SK-N-SH (cell line): Measurements from ENCODE around the gene WDR64. TPM values are rescaled to one million over a fixed set of nuclear protein-coding genes. Genes with fewer than 3 reads are reported as not detected.

Experiments used
- CTCF ChIA-PET: fragments of 300-600, 350-600 bp; formaldehyde crosslinking; extraction: SDS; loops from one replicate; lab custom pipeline; 2021; lab: Yijun Ruan, JAX
- POLR2A ChIA-PET: fragments of 350-600 bp; sonication (Branson Sonifier 250); formaldehyde crosslinking; extraction: SDS; loops from one replicate; lab custom pipeline; 2020; ENCODE audit warnings: antibody characterized with exemption, inconsistent platforms; lab: Yijun Ruan, JAX
- DNase-seq: peaks from one replicate; pipeline ENCODE4 v3.0.0; 2012
- H2AFZ ChIP-seq: fragments of 200-600 bp; sonication (generic); 2 replicates; pipeline ENCODE4 v1.8.1; 2016; ENCODE audit warnings: antibody characterized with exemption, mild to moderate bottlenecking, low read depth
- H3F3A ChIP-seq: fragments of 200-600 bp; sonication (generic); replicated peaks from 2 replicates; pipeline ENCODE3; 2016; ENCODE audit warnings: antibody characterized with exemption, mild to moderate bottlenecking; ENCODE audit not compliant: insufficient read depth
- H3K27ac ChIP-seq, 2 experiments: fragments of 200-500 bp in 1 of 2; fragments of 200-600 bp in 1 of 2; sonication (Bioruptor generic) in 1 of 2; sonication (generic), shearing (Covaris generic) in 1 of 2; 2 replicates each; pipeline versions ENCODE4 v1.5.1 to v1.6.1; 2014 to 2016; ENCODE audit warnings: low read depth in 2 of 2, inconsistent platforms in 1 of 2, low read length in 1 of 2, mild to moderate bottlenecking in 1 of 2, mixed read lengths in 1 of 2
- H3K27me3 ChIP-seq: fragments of 200-600 bp; sonication (generic), shearing (Covaris generic); 2 replicates; pipeline ENCODE4 v1.6.1; 2016; ENCODE audit warnings: mixed run types; ENCODE audit not compliant: insufficient read depth
- H3K36me3 ChIP-seq, 2 experiments: fragments of 200-500 bp in 1 of 2; fragments of 200-600 bp in 1 of 2; sonication (Bioruptor generic) in 1 of 2; sonication (generic) in 1 of 2; replicated peaks in 1 of 2; 2 replicates each; pipeline versions ENCODE3 to v1.5.1; 2014 to 2016; ENCODE audit warnings: low read length in 1 of 2, mild to moderate bottlenecking in 1 of 2; ENCODE audit not compliant: insufficient read depth in 2 of 2, control insufficient read depth in 1 of 2
- H3K4me1 ChIP-seq, 2 experiments: fragments of 200-500 bp in 1 of 2; fragments of 200-600 bp in 1 of 2; sonication (Bioruptor generic) in 1 of 2; sonication (generic), shearing (Covaris generic) in 1 of 2; 2 replicates each; pipeline versions ENCODE4 v1.5.1 to v1.6.1; 2014 to 2016; ENCODE audit warnings: low read depth in 1 of 2, low read length in 1 of 2, mixed run types in 1 of 2; ENCODE audit not compliant: insufficient read depth in 2 of 2, control insufficient read depth in 1 of 2
- H3K4me2 ChIP-seq: fragments of 200-600 bp; sonication (generic), shearing (Covaris generic); 2 replicates; pipeline ENCODE4 v1.6.1; 2017; ENCODE audit warnings: mixed run types
- H3K4me3 ChIP-seq, 2 experiments: fragments of 200-500 bp in 1 of 2; fragments of 200-600 bp in 1 of 2; sonication (Bioruptor generic) in 1 of 2; sonication (generic), shearing (Covaris generic) in 1 of 2; 2 replicates each; pipeline versions ENCODE4 v1.5.1 to v1.8.1; 2014 to 2016; ENCODE audit warnings: low read depth in 2 of 2, inconsistent platforms in 1 of 2, low read length in 1 of 2, mild to moderate bottlenecking in 1 of 2, mixed read lengths in 1 of 2, moderate library complexity in 1 of 2
- H3K79me2 ChIP-seq: fragments of 200-600 bp; sonication (generic); 2 replicates; pipeline ENCODE4 v1.8.1; 2017; ENCODE audit warnings: mild to moderate bottlenecking; ENCODE audit not compliant: insufficient read depth
- H3K9ac ChIP-seq: fragments of 200-600 bp; sonication (generic); 2 replicates; pipeline ENCODE4 v1.6.1; 2017; ENCODE audit warnings: mixed run types
- H3K9me2 ChIP-seq: fragments of 200-600 bp; sonication (generic); 2 replicates; pipeline ENCODE4 v1.6.1; 2017; ENCODE audit warnings: mixed run types
- H3K9me3 ChIP-seq: fragments of 200-600 bp; sonication (generic); 2 replicates; pipeline ENCODE4 v1.6.1; 2017; ENCODE audit warnings: mixed run types, mild to moderate bottlenecking, moderate library complexity
- H4K20me1 ChIP-seq: fragments of 200-600 bp; sonication (generic); 2 replicates; pipeline ENCODE4 v1.6.1; 2017; ENCODE audit warnings: mild to moderate bottlenecking, mixed run types; ENCODE audit not compliant: insufficient read depth
- CHD2 ChIP-seq: fragments of 150-350 bp; IDR thresholded peaks from 2 replicates; pipeline ENCODE4 v1.6.1; 2018; ENCODE audit warnings: low read length; ENCODE audit not compliant: partially characterized antibody
- CTCF ChIP-seq: fragments of 200-600 bp; sonication (generic); IDR thresholded peaks from 2 replicates; pipeline ENCODE4 v1.6.1; 2017; ENCODE audit warnings: antibody characterized with exemption, mild to moderate bottlenecking, moderate library complexity
- EP300 ChIP-seq, 2 experiments: IDR thresholded peaks; 2 replicates each; pipeline versions ENCODE4 v1.4.0 to v1.6.1; 2012; ENCODE audit warnings: borderline replicate concordance in 1 of 2, low read depth in 1 of 2, low read length in 1 of 2
- EZH2phosphoT487 ChIP-seq: fragments of 200-600 bp; sonication (generic); IDR thresholded peaks from 2 replicates; pipeline ENCODE4 v1.6.1; 2017; ENCODE audit warnings: low read depth, mixed run types, mild to moderate bottlenecking, antibody characterized with exemption, moderate library complexity, borderline replicate concordance
- FOSL2 ChIP-seq: IDR thresholded peaks from 2 replicates; pipeline ENCODE4 v1.4.0; 2012; ENCODE audit warnings: low read depth, mild to moderate bottlenecking, moderate library complexity, borderline replicate concordance
- FOXM1 ChIP-seq: IDR thresholded peaks from 2 replicates; pipeline ENCODE4 v1.4.0; 2012; ENCODE audit warnings: low read depth, mild to moderate bottlenecking
- GABPA ChIP-seq: IDR thresholded peaks from 2 replicates; pipeline ENCODE4 v1.4.0; 2012; ENCODE audit warnings: low read depth, mild to moderate bottlenecking
- GATA2 ChIP-seq: sonication (generic); formaldehyde crosslinking; IDR thresholded peaks from 2 replicates; pipeline ENCODE4 v1.5.0; 2020; ENCODE audit warnings: mild to moderate bottlenecking, missing genetic modification reagents
- NFIC ChIP-seq: IDR thresholded peaks from 2 replicates; pipeline ENCODE4 v1.4.0; 2012; ENCODE audit warnings: borderline replicate concordance
- NRF1 ChIP-seq: IDR thresholded peaks from 2 replicates; pipeline ENCODE4 v1.6.1; 2012; ENCODE audit warnings: low read depth, mild to moderate bottlenecking, low read length
- RCOR1 ChIP-seq: fragments of 150-350 bp; IDR thresholded peaks from 2 replicates; pipeline ENCODE4 v1.6.1; 2017; ENCODE audit warnings: antibody characterized with exemption, low read length
- RFX5 ChIP-seq: IDR thresholded peaks from 2 replicates; pipeline ENCODE4 v1.6.1; 2012; ENCODE audit warnings: mild to moderate bottlenecking, improper control_type of control experiment, low read length
- TCF12 ChIP-seq: IDR thresholded peaks from 2 replicates; pipeline ENCODE4 v1.4.0; 2012
- TEAD4 ChIP-seq: IDR thresholded peaks from 2 replicates; pipeline ENCODE4 v1.4.0; 2012; ENCODE audit warnings: mild to moderate bottlenecking, borderline replicate concordance; ENCODE audit not compliant: insufficient read depth
- USF2 ChIP-seq: fragments of 150-350 bp; IDR thresholded peaks from 2 replicates; pipeline ENCODE4 v1.6.1; 2017; ENCODE audit warnings: antibody characterized with exemption, low read length, low read depth, borderline replicate concordance
- YY1 ChIP-seq: IDR thresholded peaks from 2 replicates; pipeline ENCODE4 v1.4.0; 2012; ENCODE audit warnings: low read depth, mild to moderate bottlenecking
- WGBS: methylation state at CpG from one replicate; pipeline ENCODE4 v1.1.6; 2017; ENCODE audit warnings: low lambda C conversion rate; 5-methylcytosine and 5-hydroxymethylcytosine counted together
- polyA plus RNA-seq, 3 experiments: library from polyadenylated mRNA; depleted of rRNA; stranded (reverse); fragments of >200 nt; gene quantifications; 2 replicates each; pipeline ENCODE4 v1.2.3, GENCODE V29; 2012
- TF ChIP-seq, protein P1 (sequence below): IDR thresholded peaks from 2 replicates; pipeline ENCODE4 v1.4.0; 2012; ENCODE audit warnings: low read depth, borderline replicate concordance
- TF ChIP-seq, protein P2 (sequence below): IDR thresholded peaks from 2 replicates; pipeline ENCODE4; 2012
- TF ChIP-seq, protein P3 (sequence below): IDR thresholded peaks from 2 replicates; pipeline ENCODE4 v1.4.0; 2012; ENCODE audit warnings: low read depth, borderline replicate concordance

Gene WDR64
- polyA plus RNA-seq, 1 of the 3 experiments (the other 2 are of a cell fraction): not detected

DNA sequence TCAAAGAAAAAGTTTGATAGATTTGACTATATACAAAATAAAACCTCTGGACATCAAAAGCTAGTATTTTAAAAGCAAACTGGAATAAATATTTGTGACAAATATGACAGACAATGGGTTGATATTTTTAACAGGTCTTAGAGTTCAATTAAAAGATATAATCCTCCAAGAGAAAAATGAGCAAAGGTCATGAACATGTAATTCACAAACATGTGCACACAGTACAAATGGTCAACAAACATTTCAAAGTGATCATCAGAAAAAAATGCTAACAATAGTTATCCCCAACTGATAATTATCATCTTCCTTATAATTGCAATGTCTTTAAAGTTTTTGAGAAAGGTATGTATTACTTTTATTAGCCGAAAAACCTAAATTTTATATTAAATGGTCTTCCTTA is 32.0 kb downstream of the WDR64 start:
- Histone ChIP-seq H4K20me1 (no peaks in the 10 kb centered on the region), H3K27me3 (no peaks in the 10 kb centered on the region), H3K9me2 (no peaks in the 10 kb centered on the region), H3K79me2 (no peaks in the 10 kb centered on the region), H3K36me3 (no peaks in the 10 kb centered on the region), H3K4me1 (no peaks in the 10 kb centered on the region), H3K9me3 (no peaks in the 10 kb centered on the region), H3F3A (no peaks in the 10 kb centered on the region), H2AFZ (no peak overlapping the region), H3K27ac (no peak overlapping the region), H3K4me2 (no peak overlapping the region), H3K4me3 (no peak overlapping the region), H3K9ac (no peak overlapping the region)
- POLR2A ChIA-PET: no interaction called here
- TF ChIP-seq GABPA (no peak), NRF1 (no peak), TCF12 (no peak), GATA2 (CRISPR knock-in tag) (no peak), FOXM1 (no peak), CHD2 (no peak)
- TF ChIP-seq, protein P1, sequence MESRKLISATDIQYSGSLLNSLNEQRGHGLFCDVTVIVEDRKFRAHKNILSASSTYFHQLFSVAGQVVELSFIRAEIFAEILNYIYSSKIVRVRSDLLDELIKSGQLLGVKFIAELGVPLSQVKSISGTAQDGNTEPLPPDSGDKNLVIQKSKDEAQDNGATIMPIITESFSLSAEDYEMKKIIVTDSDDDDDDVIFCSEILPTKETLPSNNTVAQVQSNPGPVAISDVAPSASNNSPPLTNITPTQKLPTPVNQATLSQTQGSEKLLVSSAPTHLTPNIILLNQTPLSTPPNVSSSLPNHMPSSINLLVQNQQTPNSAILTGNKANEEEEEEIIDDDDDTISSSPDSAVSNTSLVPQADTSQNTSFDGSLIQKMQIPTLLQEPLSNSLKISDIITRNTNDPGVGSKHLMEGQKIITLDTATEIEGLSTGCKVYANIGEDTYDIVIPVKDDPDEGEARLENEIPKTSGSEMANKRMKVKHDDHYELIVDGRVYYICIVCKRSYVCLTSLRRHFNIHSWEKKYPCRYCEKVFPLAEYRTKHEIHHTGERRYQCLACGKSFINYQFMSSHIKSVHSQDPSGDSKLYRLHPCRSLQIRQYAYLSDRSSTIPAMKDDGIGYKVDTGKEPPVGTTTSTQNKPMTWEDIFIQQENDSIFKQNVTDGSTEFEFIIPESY: no peak
- no peak for DNase-seq
- WGBS: 57% methylated on average over 1 of the region's 1 CpG
- CTCF ChIA-PET: interaction anchor here (1.4 to 1.5 kb wide), 2 partner anchors 9 to 25 kb away, joined by 3 to 4 read pairs; no protein-coding TSS in a partner anchor

DNA sequence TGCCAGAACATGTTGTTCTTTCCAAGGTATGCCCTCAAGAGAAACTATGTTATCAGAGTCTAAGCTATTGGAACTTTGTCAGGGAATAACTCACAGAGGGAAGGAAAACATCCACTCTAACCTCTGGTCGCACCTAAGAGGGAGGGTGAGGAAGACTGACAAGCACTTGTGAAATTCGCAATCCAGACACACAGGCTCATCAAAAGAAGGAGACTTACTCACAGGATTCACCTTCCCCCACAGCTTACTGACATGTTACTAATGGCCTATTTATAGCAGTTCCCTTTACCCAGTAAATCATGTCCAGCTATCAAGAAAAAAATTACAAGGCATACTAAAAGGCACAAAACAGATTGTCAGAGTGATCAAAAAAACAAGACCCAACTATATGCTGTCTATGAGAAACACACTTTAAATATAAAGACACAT is 36.9 kb downstream of the WDR64 start:
- TF ChIP-seq TEAD4 (no peak), GABPA (no peak), USF2 (no peak), CTCF (no peak), EP300 (IDR thresholded peaks at IDR 0.05; ENCODE audit: borderline replicate concordance in 1 of 2, low read depth in 1 of 2, low read length in 1 of 2) (no peak), FOSL2 (no peak), YY1 (no peak), RFX5 (no peak), RCOR1 (no peak), EZH2phosphoT487 (no peak), NFIC (no peak)
- TF ChIP-seq, protein P2, sequence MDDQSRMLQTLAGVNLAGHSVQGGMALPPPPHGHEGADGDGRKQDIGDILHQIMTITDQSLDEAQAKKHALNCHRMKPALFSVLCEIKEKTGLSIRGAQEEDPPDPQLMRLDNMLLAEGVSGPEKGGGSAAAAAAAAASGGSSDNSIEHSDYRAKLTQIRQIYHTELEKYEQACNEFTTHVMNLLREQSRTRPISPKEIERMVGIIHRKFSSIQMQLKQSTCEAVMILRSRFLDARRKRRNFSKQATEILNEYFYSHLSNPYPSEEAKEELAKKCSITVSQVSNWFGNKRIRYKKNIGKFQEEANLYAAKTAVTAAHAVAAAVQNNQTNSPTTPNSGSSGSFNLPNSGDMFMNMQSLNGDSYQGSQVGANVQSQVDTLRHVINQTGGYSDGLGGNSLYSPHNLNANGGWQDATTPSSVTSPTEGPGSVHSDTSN: no peak
- TF ChIP-seq, protein P3, sequence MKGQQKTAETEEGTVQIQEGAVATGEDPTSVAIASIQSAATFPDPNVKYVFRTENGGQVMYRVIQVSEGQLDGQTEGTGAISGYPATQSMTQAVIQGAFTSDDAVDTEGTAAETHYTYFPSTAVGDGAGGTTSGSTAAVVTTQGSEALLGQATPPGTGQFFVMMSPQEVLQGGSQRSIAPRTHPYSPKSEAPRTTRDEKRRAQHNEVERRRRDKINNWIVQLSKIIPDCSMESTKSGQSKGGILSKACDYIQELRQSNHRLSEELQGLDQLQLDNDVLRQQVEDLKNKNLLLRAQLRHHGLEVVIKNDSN: no peak
- POLR2A ChIA-PET: no interaction called here
- 59% methylated on average over 2 of the region's 2 CpGs for WGBS
- no peaks in the 10 kb centered on the region for H4K20me1 ChIP-seq
- no peaks in the 10 kb centered on the region for H3F3A ChIP-seq
- H2AFZ ChIP-seq: no peak overlapping the region
- no peak overlapping the region for H3K4me3 ChIP-seq
- H3K79me2 ChIP-seq: no peaks in the 10 kb centered on the region
- no peaks in the 10 kb centered on the region for H3K4me1 ChIP-seq
- H3K36me3 ChIP-seq: no peaks in the 10 kb centered on the region
- no peaks in the 10 kb centered on the region; the same call in 1 of the 2 replicates for H3K9me2 ChIP-seq
- DNase-seq: no peak
- CTCF ChIA-PET: no interaction called here
- no peak overlapping the region for H3K9ac ChIP-seq
- H3K27ac ChIP-seq: no peak overlapping the region
- H3K9me3 ChIP-seq: no peaks in the 10 kb centered on the region
- no peak overlapping the region for H3K4me2 ChIP-seq
- H3K27me3 ChIP-seq: no peaks in the 10 kb centered on the region
